GM18951 (cell line): ENCODE data around the gene AP2A1.

Experiments
- POLR2A ChIP-seq: IDR thresholded peaks from 4 replicates; pipeline ENCODE4 v1.6.1; 2011; ENCODE audit warnings: mild to moderate bottlenecking; ENCODE audit not compliant: insufficient read length, insufficient read depth; ENCODE audit errors: extremely low read depth
- in situ Hi-C: fragments of 300-500 bp; cut with MboI; formaldehyde crosslinking; loops from one replicate; pipeline ENCODE4 v1.12.0; 2022; ENCODE audit warnings: low sequenced_read_pairs, mixed read lengths, inconsistent platforms; ENCODE audit not compliant: unreplicated experiment

AP2A1 gene

DNA sequence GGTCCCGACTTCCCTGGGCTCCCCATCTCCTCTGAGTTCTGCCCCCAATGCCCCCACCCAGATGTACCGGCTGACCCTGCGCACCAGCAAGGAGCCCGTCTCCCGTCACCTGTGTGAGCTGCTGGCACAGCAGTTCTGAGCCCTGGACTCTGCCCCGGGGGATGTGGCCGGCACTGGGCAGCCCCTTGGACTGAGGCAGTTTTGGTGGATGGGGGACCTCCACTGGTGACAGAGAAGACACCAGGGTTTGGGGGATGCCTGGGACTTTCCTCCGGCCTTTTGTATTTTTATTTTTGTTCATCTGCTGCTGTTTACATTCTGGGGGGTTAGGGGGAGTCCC, 39.8 kb downstream of the AP2A1 start:
- in situ Hi-C loops: no loop called here
- no peak for TF ChIP-seq POLR2A

DNA sequence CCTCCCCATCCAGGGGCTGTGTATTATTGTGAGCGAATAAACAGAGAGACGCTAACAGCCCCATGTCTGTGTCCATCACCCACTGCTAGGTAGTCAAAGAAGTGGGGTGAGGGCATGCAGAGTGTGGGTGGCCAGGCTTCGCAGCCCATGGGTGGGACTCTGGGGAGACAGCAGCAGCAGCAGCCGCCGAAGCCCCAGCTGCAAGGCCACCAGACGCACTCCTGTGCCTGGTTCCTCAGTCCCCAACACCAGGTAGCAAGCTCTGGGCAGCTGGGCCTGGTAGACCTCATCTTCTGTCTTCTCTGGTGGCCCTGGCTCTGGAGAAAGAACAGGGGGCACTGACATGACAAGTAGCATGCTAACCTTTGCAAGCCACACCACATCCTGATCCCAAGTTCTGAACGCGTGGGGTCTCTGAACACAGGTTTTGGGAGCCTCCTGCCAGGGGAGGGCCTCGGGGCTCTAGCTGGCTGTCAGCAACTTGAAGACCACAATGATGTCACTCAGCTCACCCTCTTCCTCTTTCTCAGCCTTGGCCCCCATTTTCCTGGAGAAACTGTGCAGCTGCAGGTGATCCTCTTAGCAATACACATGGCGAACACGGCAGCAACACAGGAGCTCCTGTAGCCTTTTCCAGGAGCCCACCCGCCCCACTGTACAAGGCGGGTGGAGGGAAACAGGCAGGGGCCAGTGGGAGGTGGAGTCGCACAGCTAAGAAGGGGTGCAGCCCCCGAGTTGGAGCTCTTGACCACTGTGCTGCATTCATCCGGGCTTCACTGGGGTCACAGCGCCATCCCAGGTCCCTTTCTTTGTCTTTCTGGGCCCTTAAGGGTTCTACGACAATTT, 40.5 kb downstream of the AP2A1 start:
- in situ Hi-C loops: no loop called here
- TF ChIP-seq POLR2A: no peak

DNA sequence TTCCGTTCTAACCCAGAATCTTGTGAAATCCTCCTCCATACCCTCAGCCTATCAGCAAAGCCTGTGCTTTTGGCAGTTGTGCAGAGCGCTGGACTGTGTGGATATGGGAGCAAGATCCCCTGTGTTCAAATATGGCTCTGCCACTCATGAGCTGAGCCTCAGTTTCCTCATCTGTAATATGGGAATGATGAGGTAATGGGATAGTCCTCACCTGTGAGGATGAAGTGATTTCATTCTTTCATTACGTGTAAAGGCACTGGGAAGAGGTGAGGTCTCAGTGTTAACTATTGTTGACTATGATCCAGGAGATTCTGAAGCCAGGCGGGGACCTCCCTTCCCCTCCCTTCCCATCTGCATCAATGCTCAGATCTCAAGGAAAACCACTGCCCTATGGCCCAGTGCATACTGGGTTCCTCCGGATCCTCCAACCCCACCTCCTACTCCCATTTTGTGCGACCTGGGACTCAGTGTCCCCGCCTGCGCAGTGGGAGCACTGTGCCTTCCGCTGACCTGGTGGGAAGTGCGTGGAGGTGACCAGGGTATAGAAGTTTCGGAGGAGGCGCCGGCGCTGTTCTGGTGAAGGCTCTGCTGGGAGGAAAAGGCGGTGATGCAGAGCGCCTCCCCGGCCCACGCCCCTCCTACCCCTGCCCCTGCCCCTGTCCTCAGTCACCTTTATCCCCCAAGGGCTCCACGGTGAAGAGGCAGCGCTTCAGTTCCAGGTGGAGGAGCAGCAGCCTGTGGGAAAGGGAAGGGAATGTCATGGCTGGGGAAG, 41.3 kb downstream of the AP2A1 start:
- TF ChIP-seq POLR2A: no peak
- in situ Hi-C loops: no loop called here

- peak; percentile 16 for TF ChIP-seq POLR2A
- in situ Hi-C loops: no loop called here
Observed at GRCh38 chr19:49808711-49809159, 41.9 kb downstream of the AP2A1 start.

GRCh38 chr19:49809160-49809940, 42.5 kb downstream of the AP2A1 start:
- in situ Hi-C loops: no loop called here
- TF ChIP-seq POLR2A: no peak

GRCh38 chr19:49809941-49810389, 43.2 kb downstream of the AP2A1 start:
- in situ Hi-C loops: no loop called here
- TF ChIP-seq POLR2A: no peak

DNA sequence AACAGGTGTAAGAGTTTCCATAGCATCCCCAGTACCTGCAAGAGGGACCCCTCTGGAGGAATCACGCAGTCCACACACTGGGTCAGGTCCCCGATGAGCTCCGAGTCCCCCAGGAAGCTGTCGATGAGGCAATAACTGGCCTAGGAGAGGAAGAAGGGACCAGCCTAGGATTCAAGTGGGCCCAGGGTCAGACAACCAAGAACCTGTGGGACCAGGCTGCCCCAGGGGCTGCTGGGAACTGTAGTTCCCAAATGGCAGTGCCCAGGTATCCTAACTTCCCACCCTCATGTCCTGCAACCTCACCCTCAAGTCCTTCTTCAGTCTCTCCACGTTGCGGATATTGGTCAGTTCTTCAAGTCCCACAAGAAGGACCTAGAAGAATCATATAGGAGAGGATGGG, 44.5 kb downstream of the AP2A1 start:
- TF ChIP-seq POLR2A: no peak
- in situ Hi-C loops: no loop called here

- TF ChIP-seq POLR2A: no peak
- in situ Hi-C loops: no loop called here
Observed at GRCh38 chr19:49812452-49812996, 45.7 kb downstream of the AP2A1 start.

DNA sequence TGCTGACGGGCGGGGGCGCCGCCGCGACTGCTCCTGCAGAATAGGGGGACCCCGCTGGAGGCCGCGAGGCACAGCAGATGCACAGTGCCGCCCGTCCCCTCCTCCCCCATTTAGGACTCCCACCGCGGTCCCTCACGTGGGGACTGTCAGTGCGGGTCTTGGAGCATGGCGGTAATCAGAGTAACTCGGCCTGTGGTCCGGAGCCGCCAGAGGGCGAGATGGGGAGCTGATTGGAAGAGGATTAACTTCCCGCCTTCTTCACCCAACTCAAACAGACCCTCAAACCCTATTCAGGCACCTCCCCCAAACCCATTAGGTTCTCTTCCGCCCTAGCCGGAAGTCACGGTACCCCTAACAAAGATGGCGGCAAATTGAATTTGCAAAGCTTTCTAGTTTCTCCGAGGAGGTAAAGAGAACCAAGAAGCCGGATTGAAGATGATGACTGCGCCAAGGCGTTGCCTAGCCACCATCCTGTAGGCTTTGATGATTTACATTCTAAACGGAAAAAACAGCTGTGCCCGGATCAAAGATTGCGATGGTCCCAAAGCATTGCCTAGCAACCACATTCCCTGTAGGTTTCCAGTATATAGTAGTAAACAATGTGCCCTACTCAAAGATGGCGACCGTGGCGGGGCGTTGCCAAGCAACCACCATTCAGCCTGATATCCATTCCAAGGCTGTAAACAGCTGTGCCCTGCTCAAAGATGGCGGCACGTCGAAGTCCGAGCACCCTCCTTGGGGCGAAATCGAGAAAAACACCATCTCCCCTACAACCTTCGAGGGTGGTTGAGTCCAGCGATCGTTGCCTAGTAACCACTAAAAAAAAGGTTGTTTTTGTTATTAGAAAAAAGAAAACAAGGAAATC, 46.4 kb downstream of the AP2A1 start, which contains the start of gene FUZ:
Gene FUZ, minus strand, starts transcription at position 296 of the 865 bp plus-strand sequence. Its CDS starts 186 bp downstream, at position 110.
- TF ChIP-seq POLR2A: peak; percentile 28
- in situ Hi-C loops: no loop called here

DNA sequence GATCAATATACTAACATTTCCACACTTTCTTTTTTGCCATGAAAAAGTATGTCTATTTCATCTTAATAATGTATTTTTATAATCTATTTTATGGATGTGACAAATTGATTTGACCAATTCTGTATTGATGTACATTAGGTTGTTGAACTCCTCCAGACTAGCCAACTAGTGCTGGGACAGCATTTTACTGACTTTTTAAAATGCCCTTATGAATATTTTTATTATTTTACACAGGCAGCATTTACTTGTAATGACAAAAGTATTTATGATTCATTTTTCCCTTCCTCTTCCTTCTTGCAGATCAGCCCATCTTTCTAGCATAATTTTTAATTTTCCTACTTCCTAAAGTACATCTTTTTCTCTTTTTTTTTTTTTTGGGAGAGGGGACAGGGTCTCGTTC, 47.2 kb downstream of the AP2A1 start:
- TF ChIP-seq POLR2A: no peak
- in situ Hi-C loops: no loop called here

DNA sequence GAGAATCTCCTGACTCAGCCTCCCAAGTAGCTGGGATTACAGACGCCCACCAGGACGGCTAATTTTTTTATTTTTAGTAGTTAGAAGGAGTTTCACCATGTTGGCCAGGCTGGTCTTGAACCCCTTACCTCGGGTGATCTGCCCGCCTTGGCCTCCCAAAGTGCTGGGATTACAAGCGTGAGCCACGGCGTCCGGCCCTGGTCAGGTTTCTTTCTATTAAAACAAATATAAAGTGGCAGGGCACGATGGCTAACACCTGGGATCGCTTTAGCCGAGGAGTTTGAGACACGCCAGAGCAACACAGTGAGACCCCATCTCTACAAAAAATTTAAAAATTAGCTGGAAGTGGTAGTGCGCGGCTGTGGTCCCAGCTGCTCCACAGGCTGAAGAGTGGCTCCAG, 49.8 kb downstream of the AP2A1 start:
- no peak for TF ChIP-seq POLR2A
- in situ Hi-C loops: no loop called here
